Endothelial cell of umbilical vein (primary cell): Measurements from ENCODE around the gene DENND5A. TPM values are rescaled to one million over a fixed set of nuclear protein-coding genes. Genes with fewer than 3 reads are reported as not detected.
"Not testable (repeated sequence)": the region's sequence is repeated elsewhere in the genome, so short reads cannot be mapped to it uniquely, and the experiment has no call there.

ENCODE experiments used
- BruUV-seq: library from RNA; stranded (reverse); fragments of 400-500 nt; replicated peaks from 2 replicates; lab custom pipeline; 2021; lab: Mats Ljungman, UMichigan
- CTCF ChIA-PET: fragments of 300-600, 350-600 bp; sonication (Branson Sonifier 250); formaldehyde crosslinking; loops from one replicate; lab custom pipeline; 2021; ENCODE audit warnings: antibody characterized with exemption, inconsistent platforms; lab: Charles Lee
- POLR2A ChIA-PET: fragments of 300-600, 350-600 bp; sonication (Branson Sonifier 250); formaldehyde crosslinking; loops from one replicate; lab custom pipeline; 2021; ENCODE audit warnings: antibody characterized with exemption, inconsistent platforms; lab: Charles Lee
- DNase-seq: peaks from one replicate; pipeline ENCODE4 v3.0.0-alpha.2; 2011; ENCODE audit warnings: low read depth, low spot score
- FAIRE-seq: peaks from 2 replicates; lab custom pipeline; 2011; peaks lifted over from hg19 to GRCh38; lab: Jason Lieb, UNC
- H2AFZ ChIP-seq: 2 replicates; pipeline ENCODE4 v1.6.0; 2012; ENCODE audit warnings: low read depth, low read length, control low read depth, inconsistent platforms
- H3K27ac ChIP-seq: 2 replicates; pipeline ENCODE4 v1.5.1; 2011; ENCODE audit warnings: low read depth, mild to moderate bottlenecking, control low read depth, low read length, moderate library complexity; ENCODE audit not compliant: insufficient read depth
- H3K27me3 ChIP-seq, 2 experiments: 2 replicates each; pipeline versions ENCODE4 v1.6.0 to v1.6.1; 2011; ENCODE audit warnings: low read length in 2 of 2, mixed read lengths in 1 of 2; ENCODE audit not compliant: control insufficient read depth in 2 of 2, insufficient read depth in 2 of 2
- H3K36me3 ChIP-seq, 2 experiments: 2 replicates in 1 of 2; 3 replicates in 1 of 2; pipeline ENCODE4 v1.5.1; 2011; ENCODE audit warnings: low read length in 2 of 2, mild to moderate bottlenecking in 1 of 2, moderate library complexity in 1 of 2; ENCODE audit not compliant: control insufficient read depth in 2 of 2, insufficient read depth in 2 of 2; ENCODE audit errors: extremely low read depth in 1 of 2
- H3K4me1 ChIP-seq: 3 replicates; pipeline ENCODE4 v1.5.1; 2011; ENCODE audit warnings: mild to moderate bottlenecking, low read length; ENCODE audit not compliant: control insufficient read depth, insufficient read depth; ENCODE audit errors: extremely low read depth
- H3K4me2 ChIP-seq: 2 replicates; pipeline ENCODE4 v1.6.1; 2011; ENCODE audit warnings: low read length, control low read depth, mixed read lengths; ENCODE audit not compliant: insufficient read depth
- H3K4me3 ChIP-seq, 3 experiments: fragments of 200-600 bp in 1 of 3; sonication (generic), shearing (Covaris generic) in 1 of 3; replicated peaks in 1 of 3; 2 replicates each; pipeline ENCODE4 v1.5.1; 2011 to 2016; ENCODE audit warnings: control low read depth in 3 of 3, low read length in 3 of 3, mild to moderate bottlenecking in 2 of 3, inconsistent platforms in 1 of 3, low read depth in 1 of 3, moderate library complexity in 1 of 3; ENCODE audit not compliant: insufficient read depth in 1 of 3
- H3K79me2 ChIP-seq: 2 replicates; pipeline ENCODE4 v1.6.0; 2012; ENCODE audit warnings: low read length, inconsistent platforms; ENCODE audit not compliant: control insufficient read depth, insufficient read depth
- H3K9ac ChIP-seq: replicated peaks from 2 replicates; pipeline ENCODE3; 2011; ENCODE audit warnings: low read length, control low read depth; ENCODE audit not compliant: insufficient read depth; ENCODE audit errors: extremely low read depth
- H3K9me1 ChIP-seq: replicated peaks from 3 replicates; pipeline ENCODE4 v1.6.0; 2011; ENCODE audit warnings: mild to moderate bottlenecking, low read length; ENCODE audit not compliant: control insufficient read depth, insufficient read depth; ENCODE audit errors: extremely low read depth
- H3K9me3 ChIP-seq: replicated peaks from 2 replicates; pipeline ENCODE4 v1.5.1; 2012; ENCODE audit warnings: low read length, inconsistent platforms; ENCODE audit not compliant: control insufficient read depth, insufficient read depth
- H4K20me1 ChIP-seq: replicated peaks from 2 replicates; pipeline ENCODE3; 2011; ENCODE audit warnings: mild to moderate bottlenecking, low read length; ENCODE audit not compliant: control insufficient read depth, insufficient read depth; ENCODE audit errors: extremely low read depth
- EZH2 ChIP-seq: IDR thresholded peaks from 2 replicates; pipeline ENCODE4 v1.6.1; 2012; ENCODE audit warnings: borderline replicate concordance, low read depth, mild to moderate bottlenecking, moderate library complexity, low read length, inconsistent platforms; ENCODE audit not compliant: severe bottlenecking
- GATA2 ChIP-seq: IDR thresholded peaks from 2 replicates; pipeline ENCODE4 v1.7.0; 2011; ENCODE audit warnings: low read depth, mild to moderate bottlenecking, moderate library complexity, mixed read lengths, low read length; ENCODE audit not compliant: insufficient read length, insufficient read depth
- JUN ChIP-seq: IDR thresholded peaks from 2 replicates; pipeline ENCODE4 v1.6.1; 2011; ENCODE audit warnings: borderline replicate concordance, low read depth; ENCODE audit not compliant: insufficient read length, insufficient read depth
- MYC ChIP-seq: IDR thresholded peaks from one replicate; pipeline ENCODE4 v1.6.1; 2011; ENCODE audit warnings: mild to moderate bottlenecking, low read depth, low read length
- POLR2A ChIP-seq: IDR thresholded peaks from 2 replicates; pipeline ENCODE4 v1.6.1; 2012; ENCODE audit warnings: low read depth, mild to moderate bottlenecking, control low read depth, low read length
- POLR2AphosphoS5 ChIP-seq: IDR thresholded peaks from 2 replicates; pipeline ENCODE4 v1.6.1; 2012; ENCODE audit warnings: low read depth, mild to moderate bottlenecking, control low read depth, low read length, moderate library complexity; ENCODE audit not compliant: insufficient read depth
- dilution Hi-C: fragments of 300-500 bp; cut with MboI; formaldehyde crosslinking; loops from one replicate; pipeline ENCODE4 v1.15.0; 2019; ENCODE audit warnings: low sequenced_read_pairs; ENCODE audit not compliant: extremely low pct_ligation_motif_present
- intact Hi-C: fragments of 100-400 bp; cut with micrococcal nuclease; formaldehyde crosslinking; loops from one replicate; pipeline ENCODE4 v1.10.0; 2022
- polyA plus RNA-seq, 4 experiments: library from polyadenylated mRNA; depleted of rRNA in 3 of 4; stranded (reverse) in 3 of 4; unstranded in 1 of 4; fragments of >200 nt; gene quantifications; 2 replicates each; pipeline versions ENCODE4 v1.2.1 to v1.2.3, GENCODE V29; 2011 to 2012; ENCODE audit warnings: missing spikeins in 1 of 4
- total RNA-seq: library from RNA; stranded (reverse); gene quantifications from 2 replicates; pipeline ENCODE4 v1.2.3, GENCODE V29; 2021

DENND5A gene
- total and polyA plus RNA-seq, 2 donors (not counting 3 experiments of a cell fraction or from before 2014, with no cell fraction given): 116 to 220 TPM

DNA sequence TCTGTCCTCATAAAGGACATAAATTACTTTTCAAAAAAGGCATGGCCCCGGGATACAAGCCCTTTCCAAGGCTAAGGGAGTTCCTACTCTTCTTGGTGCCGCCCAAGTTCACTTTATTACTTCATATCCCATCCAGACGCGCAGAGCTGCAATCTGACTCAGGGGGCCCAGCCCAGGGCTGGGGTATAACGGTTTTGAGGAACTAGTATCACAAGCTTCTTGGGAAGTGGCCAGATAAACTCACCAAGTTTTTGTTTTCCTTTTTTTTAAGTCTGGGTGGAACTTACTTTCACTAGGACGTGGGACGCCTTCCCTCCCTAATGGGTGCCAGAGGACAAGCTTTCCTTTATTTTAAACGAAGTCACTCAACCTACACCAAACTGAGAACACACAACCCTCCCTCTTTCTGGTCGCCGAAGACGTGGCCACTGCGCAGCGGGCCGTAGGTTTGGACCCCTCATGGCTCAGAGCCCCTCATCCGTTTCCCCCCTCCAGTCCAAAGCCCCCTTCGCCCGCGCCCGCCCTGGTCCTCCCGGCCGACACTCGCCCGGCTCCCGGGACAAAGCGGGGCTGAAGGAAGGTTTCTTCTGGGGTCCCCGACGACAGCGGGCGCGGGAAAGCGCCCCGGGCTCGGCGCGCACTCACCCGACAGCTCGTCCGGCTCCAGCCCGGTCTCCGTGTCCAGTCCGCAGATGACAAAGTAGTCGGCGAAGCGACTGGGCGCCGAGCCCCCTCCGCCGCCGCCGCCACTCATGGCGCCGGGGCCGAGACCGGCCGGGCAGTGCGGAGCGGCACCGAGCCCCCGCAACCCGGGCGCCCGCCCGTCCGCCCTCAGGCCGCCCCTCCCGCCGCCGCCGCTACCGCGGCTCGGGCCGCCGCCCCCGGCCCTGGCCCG lies 587 bp downstream of the DENND5A start:
- ChIA-PET POLR2A (interaction anchor here (0.6 to 1.5 kb wide), 5 partner anchors 12 to 196 kb away, joined by 3 to 11 read pairs (median 5); partner anchors contain the start of genes IPO7 and ZNF143), CTCF (interaction anchor here (0.6 to 2.6 kb wide), 10 partner anchors 12 to 271 kb away, joined by 3 to 10 read pairs (median 4); partner anchors contain the start of gene IPO7)
- H3K9me3 ChIP-seq: no peaks in the 10 kb centered on the region
- TSS peak; percentile 66 for BruUV-seq
- no peaks in the 10 kb centered on the region for H3K9me1 ChIP-seq
- dilution Hi-C loops (no loop called here), intact Hi-C loops (loop anchor here (1.0 to 10.0 kb wide), 8 partner anchors 12 to 350 kb away; partner anchors contain the start of genes AKIP1, IPO7, TMEM41B and ZNF143)
- H4K20me1 ChIP-seq: no peaks in the 10 kb centered on the region
- H3K4me2 ChIP-seq: peak overlapping the region; percentile 78
- no peaks in the 10 kb centered on the region for H3K27me3 ChIP-seq
- TF ChIP-seq MYC (no peak), GATA2 (no peak), POLR2A (peak; percentile 28)
- H3K27ac ChIP-seq: peak overlapping the region; percentile 81
- peak overlapping the region; percentile 71 to 83 (median 81) for H3K4me3 ChIP-seq
- peak overlapping the region; percentile 94 for H3K9ac ChIP-seq
- peak overlapping the region; percentile 27 for H2AFZ ChIP-seq
- peak; percentile 90 for FAIRE-seq
- H3K4me1 ChIP-seq: peaks cover 16% of the 10 kb centered on the region
- no peaks in the 10 kb centered on the region for H3K36me3 ChIP-seq
- peak; percentile 87 for DNase-seq
- peaks cover 50% of the 10 kb centered on the region for H3K79me2 ChIP-seq

GRCh38 chr11:9263840-9264315 lies 1.3 kb downstream of the DENND5A start:
- POLR2A ChIA-PET: interaction anchor here (0.8 to 1.5 kb wide), 3 partner anchors 11 to 197 kb away, joined by 4 to 5 read pairs (median 5); partner anchors contain the start of gene ZNF143
- H3K9me3 ChIP-seq: no peaks in the 10 kb centered on the region
- peaks cover 16% of the 10 kb centered on the region for H3K4me1 ChIP-seq
- H3K27me3 ChIP-seq: no peaks in the 10 kb centered on the region
- H3K4me2 ChIP-seq: peak overlapping the region; percentile 78
- peak overlapping the region; percentile 94 for H3K9ac ChIP-seq
- peaks cover 57% of the 10 kb centered on the region for H3K79me2 ChIP-seq
- H3K9me1 ChIP-seq: no peaks in the 10 kb centered on the region
- no peak for DNase-seq
- BruUV-seq: TSS peak; percentile 52
- no peaks in the 10 kb centered on the region for H3K36me3 ChIP-seq
- TF ChIP-seq POLR2AphosphoS5: no peak
- no peak for TF ChIP-seq POLR2A
- no peak for TF ChIP-seq EZH2
- no peak for TF ChIP-seq JUN
- TF ChIP-seq GATA2: no peak
- H3K27ac ChIP-seq: peak overlapping the region; percentile 81
- CTCF ChIA-PET: interaction anchor here (0.6 to 2.6 kb wide), 9 partner anchors 11 to 271 kb away, joined by 3 to 10 read pairs (median 4); partner anchors contain the start of gene IPO7
- intact Hi-C loops (loop anchor here (1.0 to 10.0 kb wide), 7 partner anchors 12 to 349 kb away; partner anchors contain the start of genes AKIP1, IPO7 and ZNF143), dilution Hi-C loops (no loop called here)
- H4K20me1 ChIP-seq: no peaks in the 10 kb centered on the region
- H2AFZ ChIP-seq: no peak overlapping the region
- peak overlapping the region; percentile 71 to 83 (median 81) for H3K4me3 ChIP-seq
- no peak for FAIRE-seq

- H3K9me1 ChIP-seq, DNase-seq, H3K36me3 ChIP-seq, dilution Hi-C loops, H3K9ac ChIP-seq, H2AFZ ChIP-seq, FAIRE-seq, H3K4me3 ChIP-seq, POLR2A ChIA-PET, H3K9me3 ChIP-seq, H3K4me2 ChIP-seq, H3K27ac ChIP-seq, BruUV-seq, H4K20me1 ChIP-seq, H3K27me3 ChIP-seq: not testable (repeated sequence)
- CTCF ChIA-PET: interaction anchor here (1.0 to 1.5 kb wide), 10 partner anchors 11 to 246 kb away, joined by 3 to 5 read pairs (median 3); no protein-coding TSS in a partner anchor
- intact Hi-C loops: loop anchor here (5.0 to 10.0 kb wide), 3 partner anchors 93 to 346 kb away; partner anchors contain the start of gene AKIP1
- Histone ChIP-seq H3K79me2 (peaks cover 79% of the 10 kb centered on the region), H3K4me1 (peaks cover 16% of the 10 kb centered on the region)
Observed at GRCh38 chr11:9260838-9261146, 4.4 kb downstream of the DENND5A start.
